Hematopoietic multipotent progenitor cell (in vitro differentiated cells): Measurements from ENCODE around the gene HOXA6. TPM values are rescaled to one million over a fixed set of nuclear protein-coding genes. Genes with fewer than 3 reads are reported as not detected.

Source experiments
- DNase-seq, 3 donors: peaks; one replicate each; pipeline ENCODE4 v3.0.0-alpha.2; 2011 to 2015; ENCODE audit warnings: low read depth in 2 of 3, low spot score in 2 of 3
- total RNA-seq: library from RNA; depleted of rRNA; stranded (reverse); fragments of >200 nt; gene quantifications from one replicate; pipeline ENCODE4 v1.2.3, GENCODE V29; 2012

The HOXA6 gene
- total RNA-seq, 1 donor = 40.1 TPM

DNA sequence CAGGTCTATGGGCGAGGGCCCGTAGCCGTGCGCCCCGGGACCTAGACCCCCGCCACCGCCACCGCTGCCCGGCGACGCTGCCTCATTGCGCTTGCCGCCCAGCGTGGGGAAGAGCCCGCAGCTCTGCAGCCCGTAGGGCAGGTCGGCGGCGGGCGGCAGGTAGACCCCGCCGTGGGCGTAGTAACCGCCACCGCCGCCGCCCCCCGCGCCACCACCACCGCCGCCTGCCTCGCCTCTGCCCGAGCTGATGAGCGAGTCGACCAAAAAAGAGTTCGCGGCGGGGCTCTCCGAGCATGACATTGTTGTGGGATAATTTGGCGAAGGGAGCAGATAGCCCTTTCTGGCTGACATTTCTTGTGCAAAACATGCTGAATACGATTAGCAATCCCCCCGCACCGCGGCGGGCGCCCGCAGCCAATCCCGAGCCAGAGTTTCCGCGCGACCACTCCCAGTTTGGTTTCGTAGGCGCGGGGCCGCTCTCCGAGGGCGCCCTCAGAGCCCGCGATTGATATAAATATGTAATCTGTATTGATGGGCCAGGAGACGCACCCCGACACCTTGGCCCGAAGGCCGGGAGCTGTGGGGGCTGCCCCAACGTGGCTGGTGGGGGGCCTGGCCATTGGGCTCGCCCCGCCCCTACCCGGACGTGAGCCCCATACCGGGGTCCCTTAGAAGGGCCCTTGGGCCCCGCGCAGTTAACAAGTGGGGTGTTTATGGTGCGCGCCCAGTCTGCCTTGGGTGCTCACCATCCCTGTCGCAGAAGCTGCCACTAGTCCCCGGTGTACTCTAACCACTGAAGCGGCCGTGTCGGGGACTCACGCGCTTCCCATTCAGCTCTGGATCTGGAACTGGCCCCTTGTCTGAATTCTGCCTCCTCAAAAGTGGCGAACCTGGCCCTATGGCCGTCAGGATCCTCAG lies 26.6 kb upstream of the HOXA6 start, which contains the start of gene HOXA10:
Gene HOXA10 (minus strand): TSS at position 365 of the 918 bp plus-strand sequence. CDS start 14 bp downstream, at position 351.
- peak in 2 of 3 donors; percentile 45 to 62 for DNase-seq

DNA sequence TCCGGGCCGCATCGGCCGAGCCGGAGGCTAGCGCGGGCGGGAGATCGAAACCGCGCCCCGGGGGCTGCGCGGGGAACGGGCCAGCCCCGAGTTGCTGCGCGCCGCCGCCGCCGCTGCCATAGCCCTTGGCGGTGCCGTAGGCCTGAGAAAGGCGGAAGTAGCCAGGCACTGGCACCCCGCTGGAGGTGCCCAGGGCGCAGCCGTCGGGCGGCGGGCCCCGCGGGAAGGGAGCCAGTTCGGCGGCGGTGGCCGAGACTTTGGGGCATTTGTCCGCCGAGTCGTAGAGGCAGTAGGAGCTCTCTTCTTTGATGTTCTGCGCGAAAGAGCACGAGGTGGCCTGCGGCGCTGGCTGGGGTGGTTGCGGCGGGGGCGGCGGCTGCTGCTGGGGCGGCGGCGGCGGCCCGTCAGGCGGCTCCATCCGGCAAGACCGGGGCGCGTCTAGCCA lies 26.0 kb upstream of the HOXA6 start:
- peak in 1 of 3 donors; percentile 71 for DNase-seq

DNA sequence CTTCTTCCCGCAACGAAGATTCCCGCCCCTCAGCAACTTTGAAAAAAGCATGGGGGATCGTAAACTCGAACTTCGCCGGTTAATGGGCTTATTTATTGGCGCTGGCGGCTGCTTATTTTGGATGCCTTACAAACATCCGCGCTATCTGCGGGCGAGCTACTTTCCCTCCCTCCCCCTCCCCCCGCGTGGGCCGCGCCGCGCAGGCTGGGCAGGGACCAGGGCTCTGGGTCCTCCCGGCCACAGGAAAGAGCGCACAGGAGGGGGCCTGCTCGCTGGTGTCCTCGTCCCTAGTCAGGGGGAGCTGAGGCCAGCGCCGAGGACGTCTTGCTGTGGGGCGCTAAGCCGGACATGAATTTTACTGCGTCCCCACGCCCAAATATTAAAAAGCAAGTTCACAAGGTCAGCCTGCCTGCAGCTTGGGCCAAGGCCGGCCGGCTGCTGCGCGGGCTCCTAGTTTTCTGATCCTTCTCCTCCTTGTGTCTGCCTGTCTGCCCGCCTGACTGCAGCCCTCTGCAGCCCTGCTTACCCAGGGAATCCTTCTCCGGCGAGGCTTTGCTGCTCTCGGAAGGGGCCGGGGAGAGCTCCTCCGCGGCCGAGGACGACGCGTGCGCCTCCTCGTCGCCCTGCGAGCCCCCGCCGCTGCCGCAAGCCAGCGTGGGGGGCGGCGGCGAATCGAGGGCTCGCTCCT lies 25.4 kb upstream of the HOXA6 start:
- no peak for DNase-seq

DNA sequence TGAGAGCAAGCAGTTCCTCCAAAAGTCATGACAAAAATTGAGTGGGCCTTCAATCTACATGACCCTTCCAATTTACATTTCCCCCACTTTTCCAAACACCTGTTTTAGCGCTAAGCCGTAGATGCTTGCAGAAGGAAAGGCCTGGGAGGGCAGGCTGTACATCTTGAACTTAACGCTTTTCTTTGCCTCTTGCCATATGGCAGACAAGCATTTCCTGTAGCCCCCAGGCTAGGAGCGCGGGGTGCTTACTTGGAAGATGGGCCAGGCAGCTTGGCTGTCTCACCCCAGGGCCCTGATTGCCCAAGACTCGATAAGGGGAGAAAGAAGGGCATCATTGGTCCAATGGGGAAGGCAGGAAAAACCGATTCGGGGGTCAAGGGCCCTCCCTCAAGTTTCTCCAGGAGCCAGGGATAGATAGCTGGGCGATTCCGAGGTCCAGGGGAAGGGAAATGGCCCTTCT lies 24.8 kb upstream of the HOXA6 start:
- no peak for DNase-seq

DNA sequence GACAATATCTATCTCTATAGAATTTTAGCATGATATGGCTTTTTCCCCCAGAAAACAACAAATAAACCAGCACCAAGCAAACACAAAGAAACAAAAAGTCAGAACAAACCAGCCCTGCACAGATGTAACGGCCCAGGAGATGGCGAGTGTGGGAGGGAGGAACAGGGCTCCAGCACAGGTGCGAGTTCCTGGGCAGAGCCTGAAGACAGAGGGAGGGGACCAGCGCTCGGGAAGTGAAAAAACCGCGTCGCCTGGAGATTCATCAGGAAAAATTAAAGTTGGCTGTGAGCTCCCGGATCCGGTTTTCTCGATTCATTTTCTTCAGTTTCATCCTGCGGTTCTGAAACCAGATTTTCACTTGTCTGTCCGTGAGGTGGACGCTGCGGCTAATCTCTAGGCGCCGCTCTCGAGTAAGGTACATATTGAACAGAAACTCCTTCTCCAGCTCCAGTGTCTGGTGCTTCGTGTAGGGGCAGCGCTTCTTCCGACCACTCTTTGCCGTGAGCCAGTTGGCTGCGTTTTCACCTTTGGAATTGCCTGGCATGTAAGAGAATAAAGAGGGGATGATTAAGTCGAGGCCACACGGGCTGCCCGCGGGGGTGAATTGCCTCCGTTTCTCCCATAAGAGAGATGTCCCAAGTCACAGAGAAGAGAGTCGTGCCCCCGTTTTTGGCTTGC lies 24.2 kb upstream of the HOXA6 start:
- no peak for DNase-seq

DNA sequence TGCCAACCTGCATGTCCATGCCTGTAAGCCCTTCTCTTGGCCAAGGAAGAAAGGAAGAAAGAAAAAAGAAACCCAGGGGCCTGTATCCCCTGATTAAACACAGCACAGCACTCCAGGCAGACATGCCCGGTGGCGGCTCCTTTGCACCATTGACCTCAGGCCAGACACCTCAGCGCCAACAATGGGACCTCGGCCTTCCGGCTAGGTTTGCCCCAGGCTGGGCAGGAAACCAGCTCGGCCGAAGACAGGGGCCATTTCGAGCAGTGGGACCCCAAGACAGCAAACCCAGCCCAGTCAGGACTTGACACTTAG lies 23.7 kb upstream of the HOXA6 start:
- no peak for DNase-seq

DNA sequence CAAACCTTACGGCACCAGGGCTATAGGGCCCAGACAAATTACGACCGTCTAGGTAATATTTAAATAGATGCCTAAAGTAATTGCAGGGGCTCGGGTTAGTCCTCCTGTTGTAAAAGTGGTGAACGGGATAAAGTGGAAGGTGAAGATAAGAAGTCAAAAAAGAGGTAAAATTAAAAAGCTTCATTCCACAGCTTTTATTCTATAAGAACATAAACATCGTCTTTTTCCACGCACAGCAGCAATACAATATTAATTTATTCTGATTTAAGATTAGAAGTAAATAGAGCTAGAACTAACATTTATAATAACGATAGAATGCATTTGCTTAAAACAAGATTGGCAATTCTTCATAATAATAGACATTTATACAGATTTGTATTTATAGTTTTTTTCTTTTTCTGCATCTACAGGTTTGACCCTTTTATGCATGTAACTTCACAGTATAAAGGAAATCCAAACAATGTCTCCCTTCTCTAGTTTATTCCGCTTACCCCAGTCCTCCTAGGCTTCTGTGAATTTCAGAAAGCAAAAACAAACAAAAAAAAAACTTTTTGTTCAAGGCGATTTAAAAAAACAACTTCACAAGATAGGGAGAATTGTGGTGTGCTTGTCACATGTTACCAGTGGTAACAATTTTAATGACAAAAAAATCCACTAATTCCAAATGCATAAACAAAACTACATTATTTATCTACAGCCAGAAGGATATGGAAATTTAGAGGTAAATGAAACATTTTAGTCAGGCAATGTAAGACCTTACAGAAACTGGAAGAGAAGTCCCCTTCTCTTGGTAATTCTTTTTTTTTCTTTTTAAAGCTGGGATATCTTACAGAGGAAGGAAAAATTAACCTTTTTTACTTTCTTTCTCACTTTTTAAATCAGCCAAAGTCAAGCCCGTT lies 23.1 kb upstream of the HOXA6 start:
- DNase-seq = peak in 1 of 3 donors; percentile 39

DNA sequence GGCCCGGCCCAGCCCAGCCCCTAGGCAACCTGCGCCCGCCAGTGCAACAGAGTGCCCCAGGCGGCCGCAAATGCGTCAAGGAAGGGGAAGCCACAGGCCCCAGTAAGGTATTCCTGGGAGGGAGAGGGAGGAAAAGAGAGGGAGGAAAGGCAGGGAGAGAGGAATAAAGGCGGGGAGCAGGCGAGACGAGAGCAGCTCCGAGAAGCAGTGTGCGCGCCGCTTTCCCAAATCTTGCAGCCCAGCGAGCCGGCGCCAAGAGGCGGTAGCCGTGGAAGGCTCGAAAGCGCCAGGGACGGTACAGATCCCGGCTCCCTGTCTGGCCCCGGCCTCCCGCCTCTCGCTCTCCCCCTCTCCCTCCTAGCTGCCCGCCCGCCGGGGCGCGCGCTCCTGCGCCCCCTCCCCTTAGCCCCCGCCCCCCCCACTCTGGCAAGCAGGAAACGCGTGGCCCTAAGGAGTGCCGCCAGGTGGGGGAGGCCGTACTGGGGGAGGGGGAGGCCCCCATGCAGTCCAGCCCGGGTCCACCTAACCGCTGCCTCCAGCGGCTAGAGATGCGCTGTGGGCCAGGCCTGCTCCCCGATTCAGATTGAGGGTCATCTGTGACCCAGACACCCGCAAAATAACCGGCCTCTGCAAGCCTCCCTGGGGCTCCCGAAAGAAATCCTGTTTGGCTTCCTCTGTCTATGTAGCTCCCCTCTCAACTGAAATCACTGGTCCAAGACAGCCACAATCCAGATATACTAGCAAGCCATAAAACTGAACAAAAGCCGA lies 22.3 kb upstream of the HOXA6 start:
- peak in 2 of 3 donors; percentile 33 to 61 for DNase-seq

DNA sequence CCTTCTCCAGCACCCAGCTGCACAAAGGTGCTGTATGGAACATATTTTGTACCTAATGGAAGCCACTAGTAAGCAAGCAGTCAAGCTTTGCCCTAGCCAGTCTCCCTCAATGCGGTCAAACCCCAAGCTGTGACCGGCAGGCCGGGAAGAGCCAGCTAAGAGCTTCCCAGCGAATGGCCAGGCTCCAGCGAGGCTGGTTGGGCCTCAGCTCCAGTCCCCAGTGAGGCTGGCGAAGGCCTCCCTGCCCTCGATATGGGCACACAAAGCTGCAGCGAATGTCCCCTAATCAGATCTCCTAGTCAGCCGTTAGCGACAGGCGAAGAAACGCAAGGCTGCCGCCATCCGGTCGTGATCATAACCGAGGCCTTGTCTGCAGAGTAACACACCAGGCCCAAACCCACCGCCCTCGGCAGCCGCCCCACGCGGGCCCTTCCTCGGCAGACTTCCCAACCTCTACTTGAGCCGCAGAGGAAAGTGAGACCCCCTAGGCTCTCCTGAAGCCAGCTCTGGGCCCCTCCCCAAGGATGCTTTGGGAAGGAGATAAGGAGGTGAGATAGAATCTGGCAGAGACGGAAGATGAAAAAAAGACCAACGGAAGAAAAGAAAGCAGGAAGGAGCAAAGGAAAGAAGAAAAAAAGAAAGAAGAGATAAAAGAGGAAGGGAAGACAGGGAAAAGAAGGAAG lies 20.8 kb upstream of the HOXA6 start:
- peak in 2 of 3 donors; percentile 86 to 92 for DNase-seq

DNA sequence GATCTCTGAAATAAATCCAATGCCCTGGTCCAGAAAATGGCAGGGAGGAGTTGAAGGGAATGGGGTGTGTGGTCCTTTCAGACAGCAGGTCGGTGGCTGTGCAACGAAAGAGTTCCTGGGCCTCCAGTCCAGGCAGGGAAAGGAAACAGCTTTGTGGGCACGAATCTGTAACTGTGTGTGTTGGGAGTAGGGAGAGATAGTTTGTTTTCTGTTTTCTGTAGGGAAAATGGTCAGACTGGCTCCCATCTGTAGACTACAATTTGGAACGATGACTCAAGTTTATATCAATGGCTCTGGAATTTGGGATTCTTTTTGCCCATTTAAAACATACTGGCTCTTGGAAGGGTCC lies 20.3 kb upstream of the HOXA6 start:
- no peak for DNase-seq

DNA sequence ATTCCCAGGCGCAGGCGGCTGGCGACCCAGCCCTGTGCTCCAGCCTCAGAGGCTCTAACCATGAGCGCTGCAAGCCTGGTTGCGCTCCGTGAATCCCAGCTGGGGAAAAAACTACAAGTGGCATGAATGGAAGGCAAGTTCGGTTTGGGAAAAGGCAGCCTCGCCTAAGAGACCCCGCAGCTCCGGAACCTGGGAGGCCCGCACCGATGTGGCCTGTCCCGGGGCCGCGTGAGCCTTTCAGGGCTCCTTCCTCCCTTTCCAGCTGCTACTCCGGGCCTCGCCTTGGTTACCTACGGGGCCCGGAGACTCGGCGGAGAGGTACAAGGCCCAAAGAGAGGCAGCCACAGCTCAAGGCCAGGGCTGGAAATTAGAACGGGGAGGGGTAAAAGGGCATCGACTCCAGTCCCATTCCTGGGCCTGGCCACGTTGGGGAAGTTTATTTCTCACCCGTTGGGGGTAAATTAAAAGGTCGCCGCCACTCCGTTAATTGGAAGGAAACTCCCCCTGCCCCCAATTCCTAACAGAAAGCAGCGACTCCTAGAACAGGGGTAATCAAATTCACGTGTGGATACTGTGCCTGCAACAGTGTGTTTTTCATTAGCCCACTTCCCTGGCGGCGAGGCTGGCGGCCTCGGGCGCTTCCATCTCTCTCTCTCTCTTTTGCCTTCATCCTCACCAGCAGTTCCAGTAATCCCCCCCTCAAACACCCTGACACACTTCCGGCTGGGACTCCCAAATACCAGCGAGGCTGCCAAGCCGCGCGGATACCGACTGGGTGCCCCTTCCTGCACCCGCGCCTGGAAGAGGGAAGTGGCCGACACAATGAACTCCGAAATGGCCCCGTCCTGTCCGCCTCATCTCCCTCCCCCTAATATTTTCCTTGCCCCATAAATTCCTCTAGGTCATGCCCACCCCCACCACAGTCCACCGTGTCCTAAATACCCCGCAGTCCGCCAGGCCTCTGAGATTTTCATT lies 19.2 kb upstream of the HOXA6 start:
- peak in 1 of 3 donors; percentile 43 for DNase-seq

DNA sequence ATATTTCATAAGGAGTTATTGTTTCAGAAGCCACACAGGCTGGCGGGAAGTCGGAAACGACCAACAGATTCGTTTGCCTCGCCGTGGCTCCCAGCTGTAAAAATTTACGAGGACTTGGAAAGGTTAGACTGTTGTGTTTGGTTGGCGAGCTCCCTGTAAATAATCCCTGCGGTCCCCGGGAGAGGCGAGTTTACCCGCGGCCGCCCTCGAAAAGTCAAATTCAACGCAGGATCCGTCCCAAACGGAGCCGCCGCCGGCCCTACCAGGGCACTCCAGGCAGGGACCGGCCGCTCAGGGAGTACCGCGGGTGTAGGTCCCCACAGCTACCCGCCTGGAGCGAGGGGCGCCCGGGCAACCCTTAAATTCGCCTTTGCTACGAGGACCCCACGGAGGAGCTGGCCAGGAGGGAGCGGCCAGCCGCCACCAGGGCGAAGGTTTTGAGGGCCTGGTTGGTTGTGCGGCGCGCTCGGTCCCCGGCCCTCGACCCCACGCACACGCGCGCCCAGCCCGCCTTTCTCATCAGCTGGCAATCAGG lies 18.5 kb upstream of the HOXA6 start:
- no peak for DNase-seq

DNA sequence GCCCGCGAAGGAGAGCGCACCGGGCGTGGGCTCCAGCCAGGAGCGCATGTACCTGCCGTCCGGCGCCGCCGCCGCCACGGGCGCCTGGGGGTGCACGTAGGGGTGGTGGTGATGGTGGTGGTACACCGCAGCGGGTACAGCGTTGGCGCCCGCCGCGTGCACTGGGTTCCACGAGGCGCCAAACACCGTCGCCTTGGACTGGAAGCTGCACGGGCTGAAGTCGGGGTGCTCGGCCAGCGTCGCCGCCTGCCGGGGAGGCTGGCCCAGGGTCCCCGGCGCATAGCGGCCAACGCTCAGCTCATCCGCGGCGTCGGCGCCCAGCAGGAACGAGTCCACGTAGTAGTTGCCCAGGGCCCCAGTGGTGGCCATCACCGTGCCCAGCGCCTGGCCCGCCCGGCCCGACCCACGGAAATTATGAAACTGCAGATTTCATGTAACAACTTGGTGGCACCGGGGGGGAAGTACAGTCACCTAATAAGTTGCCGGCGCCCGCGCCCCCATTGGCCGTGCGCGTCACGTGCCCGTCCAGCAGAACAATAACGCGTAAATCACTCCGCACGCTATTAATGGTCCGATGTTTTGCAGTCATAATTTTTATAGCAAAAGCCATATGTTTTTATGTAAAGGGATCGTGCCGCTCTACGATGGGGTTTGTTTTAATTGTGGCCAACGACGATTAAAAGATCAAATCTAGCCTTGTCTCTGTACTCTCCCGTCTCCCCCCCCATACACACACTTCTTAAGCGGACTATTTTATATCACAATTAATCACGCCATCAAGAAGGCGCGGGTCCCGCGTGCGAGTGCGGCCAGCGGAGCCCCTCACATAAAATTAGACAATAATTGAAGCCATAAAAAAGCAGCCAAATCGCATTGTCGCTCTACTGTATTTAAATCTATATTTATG lies 17.8 kb upstream of the HOXA6 start, which contains the start of gene HOXA9:
Gene HOXA9 (minus strand): TSS at position 449 of the 907 bp plus-strand sequence. CDS start 80 bp downstream, at position 369.
- peak in 2 of 3 donors; percentile 95 to 96 for DNase-seq

DNA sequence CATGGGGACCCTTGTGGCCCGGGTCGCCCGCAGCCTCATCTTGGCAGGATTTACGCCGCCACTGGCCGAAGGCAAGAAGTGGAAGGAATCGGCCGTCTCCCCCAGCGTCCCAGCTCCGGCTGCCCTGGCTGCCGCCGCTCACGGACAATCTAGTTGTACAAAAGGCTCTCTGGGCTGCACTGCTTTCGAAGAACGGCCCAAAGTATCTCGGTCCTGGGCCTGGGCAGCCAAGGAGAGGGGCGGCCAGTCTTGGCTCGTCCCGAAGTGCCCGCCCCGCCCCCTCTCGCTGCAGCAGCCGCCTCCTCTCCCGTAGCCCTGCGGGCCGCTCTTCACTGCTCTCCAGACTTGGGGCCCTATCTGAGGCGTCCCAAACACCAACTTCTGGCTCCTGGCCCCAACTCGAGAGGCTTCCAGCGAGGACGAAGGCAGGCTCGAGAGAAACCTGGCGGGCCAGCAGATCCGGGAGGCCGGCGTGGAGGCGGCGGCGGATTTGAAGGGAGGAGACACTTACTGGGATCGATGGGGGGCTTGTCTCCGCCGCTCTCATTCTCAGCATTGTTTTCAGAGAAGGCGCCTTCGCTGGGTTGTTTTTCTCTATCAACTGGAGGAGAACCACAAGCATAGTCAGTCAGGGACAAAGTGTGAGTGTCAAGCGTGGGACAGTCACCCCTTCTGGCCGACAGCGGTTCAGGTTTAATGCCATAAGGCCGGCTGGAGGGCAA lies 17.0 kb upstream of the HOXA6 start:
- peak in 1 of 3 donors; percentile 57 for DNase-seq

DNA sequence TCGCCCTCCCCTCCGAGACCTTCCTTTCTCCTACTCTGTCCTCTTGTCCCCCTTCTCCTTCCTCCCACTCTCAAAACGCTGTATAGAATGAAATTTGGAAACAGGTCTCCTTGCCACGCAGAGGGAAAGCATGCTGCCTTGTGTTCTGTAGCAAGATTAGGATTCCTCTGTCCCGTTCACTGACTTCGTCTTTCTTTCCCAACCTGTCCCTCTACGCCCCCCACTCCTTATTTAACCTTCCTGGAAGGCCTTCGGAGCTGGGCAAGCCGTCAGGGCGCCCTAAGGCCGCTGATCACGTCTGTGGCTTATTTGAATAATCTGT lies 16.4 kb upstream of the HOXA6 start:
- no peak for DNase-seq
